ENCODE results near the gene PPP6R2. TPM values are rescaled to one million over a fixed set of nuclear protein-coding genes. Genes with fewer than 3 reads are reported as not detected.

Gene PPP6R2
- total RNA-seq, 2 experiments from 2014 or later, result 62.3 to 64.5 TPM

DNA sequence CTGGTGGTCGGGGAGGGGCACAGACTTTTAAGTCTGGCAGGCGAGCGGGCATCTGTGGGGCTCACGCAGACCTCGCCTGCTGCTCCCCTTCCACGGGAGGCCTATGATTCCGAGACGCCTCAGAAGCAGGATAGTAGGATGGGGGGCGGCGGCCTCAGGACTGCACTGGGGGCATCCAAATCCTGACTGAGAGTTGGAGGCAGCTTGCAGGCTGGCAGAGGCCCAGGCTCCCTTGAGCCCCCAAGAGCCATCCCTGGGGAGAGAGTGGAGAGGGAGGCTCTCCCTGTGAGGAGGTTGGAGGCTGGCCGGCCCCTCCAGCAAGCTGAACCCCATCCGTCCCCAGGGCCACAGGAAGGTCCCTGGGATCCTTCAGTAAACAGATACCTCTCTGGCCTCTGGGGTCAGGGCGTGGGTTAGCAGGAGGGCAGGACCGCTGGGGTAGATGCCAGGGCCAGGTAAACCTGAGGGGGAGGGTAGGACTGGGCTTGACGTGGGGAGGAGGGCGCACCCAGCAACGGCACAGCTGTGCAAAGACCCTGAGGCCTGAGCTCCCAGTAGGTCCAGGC, 98.4 kb downstream of the PPP6R2 start:
- POLR2A ChIA-PET, result no interaction called here
- intact Hi-C loops (cut with micrococcal nuclease; ENCODE audit: unreplicated experiment), result no loop called here
- H3K4me3 ChIP-seq (ENCODE audit: low read depth, low read length, poor library complexity, severe bottlenecking), result no peak overlapping the region
- no peak for TF ChIP-seq EZH2phosphoT487 (IDR thresholded peaks at IDR 0.05; ENCODE audit: borderline replicate concordance, low read depth, low read length)
- TF ChIP-seq, protein P1, sequence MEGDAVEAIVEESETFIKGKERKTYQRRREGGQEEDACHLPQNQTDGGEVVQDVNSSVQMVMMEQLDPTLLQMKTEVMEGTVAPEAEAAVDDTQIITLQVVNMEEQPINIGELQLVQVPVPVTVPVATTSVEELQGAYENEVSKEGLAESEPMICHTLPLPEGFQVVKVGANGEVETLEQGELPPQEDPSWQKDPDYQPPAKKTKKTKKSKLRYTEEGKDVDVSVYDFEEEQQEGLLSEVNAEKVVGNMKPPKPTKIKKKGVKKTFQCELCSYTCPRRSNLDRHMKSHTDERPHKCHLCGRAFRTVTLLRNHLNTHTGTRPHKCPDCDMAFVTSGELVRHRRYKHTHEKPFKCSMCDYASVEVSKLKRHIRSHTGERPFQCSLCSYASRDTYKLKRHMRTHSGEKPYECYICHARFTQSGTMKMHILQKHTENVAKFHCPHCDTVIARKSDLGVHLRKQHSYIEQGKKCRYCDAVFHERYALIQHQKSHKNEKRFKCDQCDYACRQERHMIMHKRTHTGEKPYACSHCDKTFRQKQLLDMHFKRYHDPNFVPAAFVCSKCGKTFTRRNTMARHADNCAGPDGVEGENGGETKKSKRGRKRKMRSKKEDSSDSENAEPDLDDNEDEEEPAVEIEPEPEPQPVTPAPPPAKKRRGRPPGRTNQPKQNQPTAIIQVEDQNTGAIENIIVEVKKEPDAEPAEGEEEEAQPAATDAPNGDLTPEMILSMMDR (conservative IDR thresholded peaks at IDR 0.05; ENCODE audit: low read length), result no peak
- H2AFZ ChIP-seq (ENCODE audit: low read length), result no peak overlapping the region
- H3K9me2 ChIP-seq (ENCODE audit: insufficient read depth, low read length), result no peaks in the 10 kb centered on the region
- H3K9me3 ChIP-seq (ENCODE audit: low read length), result no peaks in the 10 kb centered on the region
- H3K36me3 ChIP-seq (ENCODE audit: insufficient read depth, low read length), result peaks cover 76% of the 10 kb centered on the region
- H4K20me1 ChIP-seq (ENCODE audit: insufficient read depth, low read length), result no peaks in the 10 kb centered on the region
- H3K4me2 ChIP-seq (ENCODE audit: low read length), result no peak overlapping the region
- no peak overlapping the region for H3K27ac ChIP-seq (ENCODE audit: low read depth, low read length, poor library complexity, severe bottlenecking)
- no peak for DNase-seq (ENCODE audit: low spot score)
- BruUV-seq (replicated peaks), result no TSS peak
- CTCF ChIA-PET (ENCODE audit: unreplicated experiment), result no interaction called here
- H3K79me2 ChIP-seq (ENCODE audit: insufficient read depth, low read depth, low read length), result no peaks in the 10 kb centered on the region
- peaks cover 22% of the 10 kb centered on the region for H3K4me1 ChIP-seq (ENCODE audit: insufficient read depth, low read length, poor library complexity, severe bottlenecking)

DNA sequence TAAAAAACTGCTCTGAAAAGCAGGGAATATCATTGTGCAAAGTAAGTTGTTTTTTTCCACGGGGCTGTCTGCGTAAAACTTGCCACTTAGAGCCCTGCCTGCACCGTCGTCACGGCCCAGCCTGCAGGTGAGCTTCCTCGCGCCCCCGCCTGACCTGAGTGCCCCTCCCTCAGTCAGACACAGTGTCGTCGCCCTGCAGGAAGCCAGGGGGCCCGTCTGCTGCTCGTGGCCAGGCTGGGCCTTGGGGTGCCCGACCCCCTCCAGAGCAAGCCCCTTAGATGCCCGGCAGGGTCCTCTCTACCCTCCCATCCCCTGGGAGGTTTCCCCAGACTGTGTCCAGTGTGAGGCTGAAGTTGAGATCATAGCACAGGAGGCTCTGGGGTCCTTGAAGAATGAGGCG, 100.1 kb downstream of the PPP6R2 start:
- TF ChIP-seq, protein P1 (conservative IDR thresholded peaks at IDR 0.05; ENCODE audit: low read length), result no peak
- TF ChIP-seq EZH2phosphoT487 (IDR thresholded peaks at IDR 0.05; ENCODE audit: borderline replicate concordance, low read depth, low read length), result no peak
- H3K9me2 ChIP-seq (ENCODE audit: insufficient read depth, low read length), result no peaks in the 10 kb centered on the region
- DNase-seq (ENCODE audit: low spot score), result no peak
- peaks cover 85% of the 10 kb centered on the region for H3K36me3 ChIP-seq (ENCODE audit: insufficient read depth, low read length)
- H3K4me1 ChIP-seq (ENCODE audit: insufficient read depth, low read length, poor library complexity, severe bottlenecking), result peaks cover 23% of the 10 kb centered on the region
- H3K9me3 ChIP-seq (ENCODE audit: low read length), result no peaks in the 10 kb centered on the region
- H4K20me1 ChIP-seq (ENCODE audit: insufficient read depth, low read length), result no peaks in the 10 kb centered on the region
- TSS peak; percentile 74 for BruUV-seq (replicated peaks)
- H3K4me2 ChIP-seq (ENCODE audit: low read length), result no peak overlapping the region
- H2AFZ ChIP-seq (ENCODE audit: low read length), result no peak overlapping the region
- no peak overlapping the region for H3K4me3 ChIP-seq (ENCODE audit: low read depth, low read length, poor library complexity, severe bottlenecking)
- intact Hi-C loops (cut with micrococcal nuclease; ENCODE audit: unreplicated experiment), result no loop called here
- ChIA-PET CTCF (ENCODE audit: unreplicated experiment) (no interaction called here), POLR2A (no interaction called here)
- no peak overlapping the region for H3K27ac ChIP-seq (ENCODE audit: low read depth, low read length, poor library complexity, severe bottlenecking)
- H3K79me2 ChIP-seq (ENCODE audit: insufficient read depth, low read depth, low read length), result no peaks in the 10 kb centered on the region

GRCh38 chr22:50443801-50444625, 100.9 kb downstream of the PPP6R2 start:
- H3K27ac ChIP-seq (ENCODE audit: low read depth, low read length, poor library complexity, severe bottlenecking), result peak overlapping the region; percentile 72
- no peaks in the 10 kb centered on the region for H3K9me2 ChIP-seq (ENCODE audit: insufficient read depth, low read length)
- CTCF ChIA-PET (ENCODE audit: unreplicated experiment), result no interaction called here
- no peak overlapping the region for H2AFZ ChIP-seq (ENCODE audit: low read length)
- no peak overlapping the region for H3K4me3 ChIP-seq (ENCODE audit: low read depth, low read length, poor library complexity, severe bottlenecking)
- POLR2A ChIA-PET, result interaction anchor here (0.5 to 0.7 kb wide), 2 partner anchors 8 to 71 kb away, joined by 3 read pairs; no protein-coding TSS in a partner anchor
- H3K4me2 ChIP-seq (ENCODE audit: low read length), result no peak overlapping the region
- TF ChIP-seq, protein P1 (conservative IDR thresholded peaks at IDR 0.05; ENCODE audit: low read length), result no peak
- no peak for TF ChIP-seq EZH2phosphoT487 (IDR thresholded peaks at IDR 0.05; ENCODE audit: borderline replicate concordance, low read depth, low read length)
- H3K4me1 ChIP-seq (ENCODE audit: insufficient read depth, low read length, poor library complexity, severe bottlenecking), result peaks cover 27% of the 10 kb centered on the region
- H3K79me2 ChIP-seq (ENCODE audit: insufficient read depth, low read depth, low read length), result no peaks in the 10 kb centered on the region
- H3K9me3 ChIP-seq (ENCODE audit: low read length), result no peaks in the 10 kb centered on the region
- no peak for DNase-seq (ENCODE audit: low spot score)
- H4K20me1 ChIP-seq (ENCODE audit: insufficient read depth, low read length), result no peaks in the 10 kb centered on the region
- intact Hi-C loops (cut with micrococcal nuclease; ENCODE audit: unreplicated experiment), result no loop called here
- no TSS peak for BruUV-seq (replicated peaks)
- H3K36me3 ChIP-seq (ENCODE audit: insufficient read depth, low read length), result peaks cover 89% of the 10 kb centered on the region
